Breast epithelium (tissue), 3 donors: Measurements from ENCODE around the gene GHRL.

Source experiments
- POLR2A ChIP-seq: fragments of 450-650 bp; IDR thresholded peaks from one replicate; pipeline ENCODE4 v1.6.1; 2016; ENCODE audit warnings: antibody characterized with exemption, mild to moderate bottlenecking, moderate library complexity
- TF ChIP-seq, protein P1 (sequence below), 3 donors: fragments of 450-650 bp; IDR thresholded peaks; one replicate each; pipeline ENCODE4 v1.5.1; 2016 to 2017; ENCODE audit warnings: antibody characterized with exemption in 3 of 3, mild to moderate bottlenecking in 3 of 3, moderate library complexity in 3 of 3

DNA sequence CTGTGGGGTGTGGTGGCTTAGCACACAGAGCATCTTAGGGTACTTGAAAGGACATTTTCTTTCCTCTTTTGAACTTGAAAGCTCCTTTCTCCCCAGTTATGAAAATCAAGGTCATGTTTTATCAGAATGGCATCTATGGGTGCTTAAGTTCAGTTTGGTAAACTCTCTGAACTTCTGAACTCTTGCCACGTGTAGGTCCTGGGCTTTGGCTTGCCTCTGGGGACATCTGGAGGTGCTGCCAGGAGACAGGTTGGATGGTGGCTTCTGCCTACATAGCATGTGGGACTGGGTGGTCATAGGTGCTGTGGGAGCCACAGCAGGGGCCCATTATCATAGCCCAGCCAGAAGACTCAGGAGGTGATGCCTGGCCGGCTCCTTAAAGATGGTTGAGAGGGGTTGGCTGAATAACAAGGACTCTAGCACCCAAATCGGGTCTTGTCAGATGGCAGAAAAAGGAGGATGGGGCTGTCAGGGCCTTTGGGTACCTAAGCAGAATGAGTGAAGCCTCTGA, 15.6 kb downstream of the GHRL start:
- TF ChIP-seq, protein P1, sequence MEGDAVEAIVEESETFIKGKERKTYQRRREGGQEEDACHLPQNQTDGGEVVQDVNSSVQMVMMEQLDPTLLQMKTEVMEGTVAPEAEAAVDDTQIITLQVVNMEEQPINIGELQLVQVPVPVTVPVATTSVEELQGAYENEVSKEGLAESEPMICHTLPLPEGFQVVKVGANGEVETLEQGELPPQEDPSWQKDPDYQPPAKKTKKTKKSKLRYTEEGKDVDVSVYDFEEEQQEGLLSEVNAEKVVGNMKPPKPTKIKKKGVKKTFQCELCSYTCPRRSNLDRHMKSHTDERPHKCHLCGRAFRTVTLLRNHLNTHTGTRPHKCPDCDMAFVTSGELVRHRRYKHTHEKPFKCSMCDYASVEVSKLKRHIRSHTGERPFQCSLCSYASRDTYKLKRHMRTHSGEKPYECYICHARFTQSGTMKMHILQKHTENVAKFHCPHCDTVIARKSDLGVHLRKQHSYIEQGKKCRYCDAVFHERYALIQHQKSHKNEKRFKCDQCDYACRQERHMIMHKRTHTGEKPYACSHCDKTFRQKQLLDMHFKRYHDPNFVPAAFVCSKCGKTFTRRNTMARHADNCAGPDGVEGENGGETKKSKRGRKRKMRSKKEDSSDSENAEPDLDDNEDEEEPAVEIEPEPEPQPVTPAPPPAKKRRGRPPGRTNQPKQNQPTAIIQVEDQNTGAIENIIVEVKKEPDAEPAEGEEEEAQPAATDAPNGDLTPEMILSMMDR (IDR thresholded peaks at IDR 0.05), result no peak
- no peak for TF ChIP-seq POLR2A
